AG10803 (cell line): ENCODE measurements around the gene GAB4.

Experiments
- DNase-seq: peaks from one replicate; pipeline ENCODE4 v3.0.0; 2010; ENCODE audit warnings: low read depth
- H3K4me3 ChIP-seq: 2 replicates; pipeline ENCODE4 v1.5.1; 2011; ENCODE audit warnings: mild to moderate bottlenecking, low read length, control low read depth
- TF ChIP-seq, protein P1 (sequence below): conservative IDR thresholded peaks from 2 replicates; pipeline ENCODE4 v1.5.1; 2011; ENCODE audit warnings: mild to moderate bottlenecking, low read length, control low read depth, inconsistent platforms

Gene GAB4

DNA sequence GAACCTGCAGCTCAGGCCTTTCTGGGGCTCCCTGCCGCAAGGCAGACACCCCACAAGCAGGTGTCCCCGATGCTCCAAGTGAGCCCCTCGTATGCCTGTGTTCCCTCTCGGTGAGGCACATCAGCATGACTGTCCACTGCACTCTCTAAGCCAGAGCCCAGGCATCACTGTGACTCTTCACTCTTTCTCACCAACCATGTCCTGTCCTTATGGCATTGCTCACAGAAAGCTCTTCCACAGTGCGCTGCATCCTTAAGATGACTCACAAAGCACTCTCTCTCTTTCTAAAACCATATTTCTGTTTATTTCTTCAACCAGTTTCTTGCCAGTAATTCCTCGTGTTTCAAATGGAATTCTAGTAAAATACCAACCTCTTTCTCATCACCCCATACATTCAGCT, 18.1 kb downstream of the GAB4 start:
- H3K4me3 ChIP-seq, result no peak overlapping the region
- DNase-seq, result no peak
- TF ChIP-seq, protein P1, sequence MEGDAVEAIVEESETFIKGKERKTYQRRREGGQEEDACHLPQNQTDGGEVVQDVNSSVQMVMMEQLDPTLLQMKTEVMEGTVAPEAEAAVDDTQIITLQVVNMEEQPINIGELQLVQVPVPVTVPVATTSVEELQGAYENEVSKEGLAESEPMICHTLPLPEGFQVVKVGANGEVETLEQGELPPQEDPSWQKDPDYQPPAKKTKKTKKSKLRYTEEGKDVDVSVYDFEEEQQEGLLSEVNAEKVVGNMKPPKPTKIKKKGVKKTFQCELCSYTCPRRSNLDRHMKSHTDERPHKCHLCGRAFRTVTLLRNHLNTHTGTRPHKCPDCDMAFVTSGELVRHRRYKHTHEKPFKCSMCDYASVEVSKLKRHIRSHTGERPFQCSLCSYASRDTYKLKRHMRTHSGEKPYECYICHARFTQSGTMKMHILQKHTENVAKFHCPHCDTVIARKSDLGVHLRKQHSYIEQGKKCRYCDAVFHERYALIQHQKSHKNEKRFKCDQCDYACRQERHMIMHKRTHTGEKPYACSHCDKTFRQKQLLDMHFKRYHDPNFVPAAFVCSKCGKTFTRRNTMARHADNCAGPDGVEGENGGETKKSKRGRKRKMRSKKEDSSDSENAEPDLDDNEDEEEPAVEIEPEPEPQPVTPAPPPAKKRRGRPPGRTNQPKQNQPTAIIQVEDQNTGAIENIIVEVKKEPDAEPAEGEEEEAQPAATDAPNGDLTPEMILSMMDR, result no peak

DNA sequence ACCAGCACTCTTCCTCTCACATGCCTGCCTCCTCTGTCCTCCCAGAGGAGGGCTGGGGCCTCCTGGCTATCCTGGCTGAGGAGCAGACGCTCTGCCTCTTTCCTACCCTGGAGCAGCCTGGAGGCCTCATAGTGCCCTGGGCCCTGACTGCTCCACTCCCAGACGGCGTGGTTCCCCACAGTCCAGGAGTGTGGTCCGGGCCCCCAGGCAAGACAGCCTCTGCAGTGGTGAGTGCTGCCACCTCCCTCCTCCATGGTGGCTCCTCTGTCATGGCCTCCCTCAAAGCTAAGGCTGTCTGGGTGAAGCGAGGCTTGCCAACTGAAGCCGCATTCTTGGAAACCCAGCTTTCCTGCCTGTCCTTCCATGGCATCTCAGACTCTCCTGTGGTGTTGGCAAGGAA, 19.8 kb downstream of the GAB4 start:
- no peak for DNase-seq
- no peak overlapping the region for H3K4me3 ChIP-seq
- TF ChIP-seq, protein P1, result no peak

DNA sequence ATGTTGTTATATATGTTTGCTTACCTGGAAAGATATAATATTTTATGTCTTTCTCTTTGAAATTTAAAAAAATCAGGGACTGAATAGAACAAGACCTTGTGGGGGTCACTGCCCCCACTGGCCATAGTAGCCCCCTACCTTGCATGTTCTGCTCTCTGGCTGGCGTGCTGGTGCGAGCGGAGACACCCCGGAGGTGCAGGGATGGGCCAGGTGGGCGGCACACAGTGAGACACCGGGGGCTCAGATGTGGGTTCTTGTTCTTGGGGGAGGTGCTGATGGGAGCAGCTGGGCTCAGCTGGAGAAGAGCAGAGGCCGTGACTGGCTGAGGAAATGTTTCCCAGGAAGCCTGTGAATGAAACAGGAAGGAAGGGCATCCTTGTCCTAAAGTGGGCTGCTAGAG, 20.2 kb downstream of the GAB4 start:
- DNase-seq, result no peak
- no peak overlapping the region for H3K4me3 ChIP-seq
- TF ChIP-seq, protein P1, result no peak

DNA sequence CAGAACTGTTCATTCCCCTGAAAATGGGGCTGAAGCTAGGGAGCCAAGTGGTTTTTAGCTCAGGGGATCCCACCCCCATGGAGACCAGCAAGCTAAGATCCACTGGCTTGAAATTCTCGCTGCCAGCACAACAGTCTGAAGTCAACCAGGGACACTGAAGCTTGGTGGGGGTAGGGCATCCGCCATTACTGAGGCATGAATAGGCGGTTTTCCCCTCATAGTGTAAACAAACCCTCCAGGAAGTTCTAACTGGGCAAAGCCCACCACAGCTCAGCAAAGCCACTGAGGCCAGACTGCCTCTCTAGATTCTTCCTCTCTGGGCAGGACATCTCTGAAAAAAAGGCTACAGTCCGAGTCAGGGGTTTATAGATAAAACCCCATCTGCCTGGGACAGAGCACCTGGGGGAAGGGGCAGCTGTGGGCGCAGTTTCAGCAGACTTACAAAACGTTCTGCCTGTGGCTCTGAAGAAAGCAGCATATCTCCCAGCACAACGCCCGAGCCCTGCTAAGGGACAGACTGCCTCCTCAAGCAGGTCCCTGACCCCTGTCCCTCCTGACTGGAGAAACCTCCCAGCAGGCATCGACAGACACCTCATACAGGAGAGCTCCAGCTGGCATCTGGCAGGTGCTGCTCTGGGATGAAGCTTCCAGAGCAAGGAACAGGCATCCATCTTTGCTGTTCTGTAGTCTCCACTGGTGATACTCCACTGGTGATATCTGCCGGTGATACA, 32.7 kb downstream of the GAB4 start:
- DNase-seq, result no peak
- H3K4me3 ChIP-seq, result no peak overlapping the region
- TF ChIP-seq, protein P1, result no peak

DNA sequence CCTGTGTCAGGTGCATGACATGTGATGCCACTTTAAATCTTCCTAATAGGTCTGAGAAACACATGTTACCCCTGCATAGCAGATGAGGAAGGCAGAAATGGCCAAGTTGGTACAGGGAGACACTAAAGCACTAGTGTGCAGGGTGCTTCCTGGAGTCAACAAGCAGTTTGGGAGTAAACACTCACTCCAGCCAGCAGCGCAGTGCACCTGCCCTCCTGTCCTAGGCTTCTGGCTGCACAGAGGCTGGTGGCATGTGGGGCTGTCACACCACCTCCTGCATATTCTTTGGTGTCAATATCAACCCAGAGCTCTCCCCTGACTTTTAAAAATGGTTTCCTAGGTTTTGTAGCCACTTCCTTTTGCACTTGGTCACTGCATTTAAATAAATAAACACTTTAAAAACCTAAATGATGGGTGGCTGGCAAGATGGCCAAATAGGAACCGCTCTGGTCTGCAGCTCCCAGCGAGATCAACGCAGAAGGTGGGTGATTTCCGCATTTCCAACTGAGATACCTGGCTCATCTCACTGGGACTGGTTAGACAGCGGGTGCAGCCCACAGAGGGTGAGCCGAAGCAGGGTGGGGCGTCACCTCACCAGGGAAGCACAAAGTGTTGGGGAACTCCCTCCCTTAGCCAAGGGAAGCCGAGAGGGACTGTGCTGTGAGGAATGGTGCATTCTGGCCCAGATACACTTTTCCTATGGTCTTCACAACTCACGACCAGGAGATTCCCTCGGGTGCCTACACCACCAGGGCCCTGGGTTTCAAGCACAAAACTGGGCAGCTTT, 33.5 kb downstream of the GAB4 start:
- TF ChIP-seq, protein P1, result no peak
- H3K4me3 ChIP-seq, result no peak overlapping the region
- no peak for DNase-seq

DNA sequence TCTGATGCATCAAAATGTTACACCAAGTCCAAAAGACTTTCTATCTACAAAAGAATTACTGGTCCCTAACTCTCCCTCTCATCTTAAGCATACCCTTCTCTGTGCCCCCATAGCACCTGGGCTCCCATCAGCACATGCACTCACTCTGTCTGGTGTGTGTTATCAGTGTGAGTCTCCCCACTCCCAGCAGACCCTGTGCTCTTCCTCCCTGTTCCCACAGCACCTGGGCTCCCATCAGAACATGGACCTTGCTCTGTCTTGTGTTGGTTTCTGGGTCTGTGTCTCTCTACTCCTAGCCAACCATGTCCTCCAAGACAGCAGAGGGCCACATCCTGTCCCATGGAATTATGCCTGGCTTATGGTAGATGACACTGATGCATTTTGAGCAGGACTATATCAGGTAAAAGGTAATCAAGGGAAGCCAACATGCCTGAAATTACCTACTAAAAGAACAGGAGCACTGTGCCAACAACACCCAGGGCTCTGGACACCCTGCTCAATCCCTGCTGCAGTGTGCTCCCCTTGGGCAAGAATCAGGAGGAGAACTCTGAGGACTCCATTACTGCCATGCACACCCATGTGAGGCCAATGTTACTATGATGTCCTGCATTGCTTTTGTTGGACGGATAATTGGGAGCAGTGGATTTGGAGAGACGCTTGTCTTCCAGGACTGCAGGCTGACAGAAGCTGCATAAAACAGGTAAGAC, 34.3 kb downstream of the GAB4 start:
- no peak overlapping the region for H3K4me3 ChIP-seq
- no peak for DNase-seq
- TF ChIP-seq, protein P1, result no peak
